ENCODE data around the gene CD8B.

Gene CD8B

GRCh38 chr2:86806059-86806857, 55.4 kb downstream of the CD8B start:
- no peak for DNase-seq (ENCODE audit: low read depth)

- no peak for DNase-seq (ENCODE audit: low read depth)
These were observed 60.7 kb downstream of the CD8B start for GRCh38 chr2:86800856-86801567.

- no peak for DNase-seq (ENCODE audit: low read depth)
These were observed 66.8 kb downstream of the CD8B start for GRCh38 chr2:86794861-86795260.

GRCh38 chr2:86793752-86794151, 67.9 kb downstream of the CD8B start:
- DNase-seq (ENCODE audit: low read depth), result no peak

- DNase-seq (ENCODE audit: low read depth), result no peak
These were observed 70.1 kb downstream of the CD8B start for GRCh38 chr2:86791573-86791972.

GRCh38 chr2:86790676-86791572, 70.8 kb downstream of the CD8B start, which contains the start of gene CD8A:
Gene CD8A, minus strand, starts transcription at chr2:86790913. Its CDS starts 88 bp downstream, at chr2:86790825.
- peak; percentile 72 for DNase-seq (ENCODE audit: low read depth)

- DNase-seq (ENCODE audit: low read depth), result no peak
These were observed 71.5 kb downstream of the CD8B start for GRCh38 chr2:86790134-86790675.

- DNase-seq (ENCODE audit: low read depth), result no peak
These were observed 72.0 kb downstream of the CD8B start for GRCh38 chr2:86789687-86790133.

- DNase-seq (ENCODE audit: low read depth), result no peak
These were observed 72.6 kb downstream of the CD8B start for GRCh38 chr2:86788881-86789686.

- DNase-seq (ENCODE audit: low read depth), result no peak
These were observed 73.5 kb downstream of the CD8B start for GRCh38 chr2:86788165-86788564.

- DNase-seq (ENCODE audit: low read depth), result no peak
These were observed 74.0 kb downstream of the CD8B start for GRCh38 chr2:86787736-86788135.

- DNase-seq (ENCODE audit: low read depth), result peak; percentile 29
These were observed 75.6 kb downstream of the CD8B start for GRCh38 chr2:86786001-86786536.

GRCh38 chr2:86785456-86785855, 76.2 kb downstream of the CD8B start:
- DNase-seq (ENCODE audit: low read depth), result peak; percentile 72

GRCh38 chr2:86783615-86784339, 77.9 kb downstream of the CD8B start:
- DNase-seq (ENCODE audit: low read depth), result no peak

- no peak for DNase-seq (ENCODE audit: low read depth)
These were observed 78.9 kb downstream of the CD8B start for GRCh38 chr2:86782748-86783147.

- DNase-seq (ENCODE audit: low read depth), result no peak
These were observed 80.3 kb downstream of the CD8B start for GRCh38 chr2:86781363-86781762.

GRCh38 chr2:86779971-86780370, 81.7 kb downstream of the CD8B start:
- no peak for DNase-seq (ENCODE audit: low read depth)

GRCh38 chr2:86778957-86779356, 82.7 kb downstream of the CD8B start:
- no peak for DNase-seq (ENCODE audit: low read depth)

GRCh38 chr2:86776532-86776931, 85.2 kb downstream of the CD8B start:
- DNase-seq (ENCODE audit: low read depth), result no peak

- DNase-seq (ENCODE audit: low read depth), result no peak
These were observed 86.3 kb downstream of the CD8B start for GRCh38 chr2:86775338-86775737.

All from stimulated activated CD8-positive, alpha-beta memory T cell treated with anti-CD3 and anti-CD28 coated beads, Interleukin-4, amount 100 ng/mL, for 24 hours (primary cell).